VCaP (cell line): Measurements from ENCODE around the gene TOE1.

Experiments used
- H3K27ac ChIP-seq: fragments of 450-650 bp; 2 replicates; pipeline ENCODE4 v1.5.1; 2017
- TF ChIP-seq, protein P1 (sequence below): fragments of 450-650 bp; conservative IDR thresholded peaks from 2 replicates; pipeline ENCODE4 v1.5.1; 2017; ENCODE audit warnings: mild to moderate bottlenecking, moderate library complexity

Gene TOE1

DNA sequence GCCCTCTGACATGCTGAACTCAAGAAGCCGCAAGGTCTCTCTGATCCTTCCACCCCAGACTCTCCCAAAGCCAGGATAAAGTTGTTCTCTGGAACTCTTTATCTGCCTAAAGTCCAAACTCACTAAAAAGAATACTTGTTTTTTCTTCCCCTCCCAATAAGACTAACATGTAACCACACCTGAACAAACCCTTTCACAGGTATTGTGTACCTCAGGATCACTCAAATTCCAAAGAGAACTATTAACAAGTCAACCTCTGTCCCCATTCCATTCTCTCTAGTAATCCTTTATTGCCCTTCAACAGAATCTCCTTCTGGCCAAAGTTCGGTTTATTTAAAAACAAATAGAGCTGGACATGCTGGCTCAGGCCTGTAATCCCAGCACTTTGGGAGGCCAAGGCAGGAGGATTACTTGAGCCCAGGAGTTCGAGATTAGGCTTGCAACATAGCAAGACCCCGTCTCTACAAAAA lies 4.1 kb upstream of the TOE1 start:
- TF ChIP-seq, protein P1, sequence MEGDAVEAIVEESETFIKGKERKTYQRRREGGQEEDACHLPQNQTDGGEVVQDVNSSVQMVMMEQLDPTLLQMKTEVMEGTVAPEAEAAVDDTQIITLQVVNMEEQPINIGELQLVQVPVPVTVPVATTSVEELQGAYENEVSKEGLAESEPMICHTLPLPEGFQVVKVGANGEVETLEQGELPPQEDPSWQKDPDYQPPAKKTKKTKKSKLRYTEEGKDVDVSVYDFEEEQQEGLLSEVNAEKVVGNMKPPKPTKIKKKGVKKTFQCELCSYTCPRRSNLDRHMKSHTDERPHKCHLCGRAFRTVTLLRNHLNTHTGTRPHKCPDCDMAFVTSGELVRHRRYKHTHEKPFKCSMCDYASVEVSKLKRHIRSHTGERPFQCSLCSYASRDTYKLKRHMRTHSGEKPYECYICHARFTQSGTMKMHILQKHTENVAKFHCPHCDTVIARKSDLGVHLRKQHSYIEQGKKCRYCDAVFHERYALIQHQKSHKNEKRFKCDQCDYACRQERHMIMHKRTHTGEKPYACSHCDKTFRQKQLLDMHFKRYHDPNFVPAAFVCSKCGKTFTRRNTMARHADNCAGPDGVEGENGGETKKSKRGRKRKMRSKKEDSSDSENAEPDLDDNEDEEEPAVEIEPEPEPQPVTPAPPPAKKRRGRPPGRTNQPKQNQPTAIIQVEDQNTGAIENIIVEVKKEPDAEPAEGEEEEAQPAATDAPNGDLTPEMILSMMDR: no peak
- no peak overlapping the region for H3K27ac ChIP-seq

DNA sequence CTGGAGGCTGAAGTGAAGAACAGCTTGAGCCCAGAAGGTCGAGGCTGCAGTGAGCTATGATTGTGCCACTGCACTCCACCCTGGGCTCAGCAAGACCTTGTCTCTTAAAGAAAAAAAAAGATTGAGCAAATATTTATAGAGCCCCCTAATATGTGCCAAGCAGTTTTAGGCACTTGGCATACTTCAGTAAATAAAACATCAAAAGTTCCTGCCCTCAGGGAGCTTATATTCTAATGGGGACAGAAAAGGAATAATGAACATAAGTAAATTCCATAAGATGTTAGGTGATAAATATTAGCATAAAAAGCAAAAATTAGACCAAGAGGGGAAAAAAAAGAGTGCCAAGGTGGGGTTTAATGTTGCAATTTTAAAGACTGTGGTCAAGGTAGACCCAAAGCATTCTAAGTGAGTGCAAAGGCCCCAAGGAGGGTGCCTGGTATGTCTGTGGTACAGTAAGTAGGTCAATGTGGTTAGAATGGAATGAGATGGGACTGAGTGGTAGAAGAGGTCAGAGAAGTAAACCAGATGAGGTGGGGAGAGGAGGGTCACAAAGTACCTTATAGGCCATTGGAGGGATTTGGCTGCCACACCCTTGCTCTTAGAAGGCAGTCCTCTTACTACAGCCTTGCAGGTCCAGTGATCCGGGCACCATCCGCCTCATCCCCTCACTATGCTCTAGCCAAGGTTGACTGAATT lies 2.2 kb upstream of the TOE1 start:
- TF ChIP-seq, protein P1: no peak
- H3K27ac ChIP-seq: no peak overlapping the region

DNA sequence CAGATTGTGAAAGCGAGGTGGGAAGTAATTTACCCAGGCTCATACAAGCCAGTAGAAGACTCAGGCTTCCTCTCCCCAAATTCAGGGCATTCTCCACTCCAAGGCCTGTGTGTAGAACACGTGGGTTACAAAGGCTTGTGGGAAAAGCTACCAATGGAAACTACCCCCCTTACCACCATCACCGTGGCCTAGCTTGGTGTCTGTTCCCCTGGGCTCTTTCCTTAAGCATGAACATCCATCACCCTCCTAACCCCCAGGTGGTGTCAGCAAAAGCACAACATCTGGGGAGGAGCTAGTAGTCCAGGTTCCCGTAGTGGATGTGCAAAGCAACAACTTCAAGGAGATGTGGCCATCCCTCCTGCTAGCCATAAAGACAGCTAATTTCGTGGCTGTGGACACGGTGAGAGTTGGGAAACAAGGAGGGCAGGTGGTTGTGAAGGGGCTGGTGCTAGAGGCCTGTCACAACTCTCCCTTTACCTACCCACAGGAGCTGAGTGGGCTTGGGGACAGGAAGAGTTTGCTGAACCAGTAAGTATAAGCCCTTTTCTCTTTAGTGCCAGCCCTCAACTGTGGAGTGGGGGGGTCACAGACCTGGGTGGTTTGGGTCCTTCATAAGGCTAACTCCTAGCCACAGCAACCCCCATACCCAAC lies 971 bp downstream of the TOE1 start:
- TF ChIP-seq, protein P1: no peak
- H3K27ac ChIP-seq: peak overlapping the region; percentile 91

GRCh38 chr1:45344499-45344898 lies 4.5 kb downstream of the TOE1 start:
- H3K27ac ChIP-seq: no peak overlapping the region
- TF ChIP-seq, protein P1: no peak

GRCh38 chr1:45345014-45345413 lies 5.0 kb downstream of the TOE1 start:
- TF ChIP-seq, protein P1: no peak
- no peak overlapping the region for H3K27ac ChIP-seq

- TF ChIP-seq, protein P1: no peak
- H3K27ac ChIP-seq: no peak overlapping the region
These were observed 6.5 kb downstream of the TOE1 start for GRCh38 chr1:45346473-45346872.

DNA sequence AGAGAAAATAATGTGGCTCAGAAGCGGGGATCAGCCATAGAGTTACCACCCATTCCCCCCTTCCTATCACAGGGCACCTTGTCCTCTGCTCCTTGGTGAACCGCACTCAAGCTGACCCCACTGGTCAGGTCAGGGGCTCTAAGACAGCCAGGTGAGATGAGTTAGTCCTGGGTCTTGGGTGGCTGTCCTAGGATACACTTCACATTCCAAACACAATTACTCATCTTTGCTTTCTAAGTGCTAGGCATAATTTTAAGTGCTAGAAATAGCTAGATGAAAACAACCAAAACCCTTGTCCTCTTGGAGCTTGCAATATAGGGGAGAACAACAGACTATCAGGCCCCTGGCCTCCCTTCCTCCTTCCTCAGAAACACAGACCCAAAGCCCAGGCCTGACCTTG lies 8.1 kb downstream of the TOE1 start:
- TF ChIP-seq, protein P1: no peak
- peak overlapping the region; percentile 63 for H3K27ac ChIP-seq
